HepG2 (cell line): Measurements from ENCODE around the gene CLEC14A.

Source experiments
- ATF7-NPFF ChIP-seq: sonication (generic); formaldehyde crosslinking; IDR thresholded peaks from 2 replicates; pipeline ENCODE4 v1.8.1; 2023; ENCODE audit warnings: mild to moderate bottlenecking, low read depth, missing genetic modification reagents, moderate library complexity
- CBFB ChIP-seq: sonication (generic); formaldehyde crosslinking; IDR thresholded peaks from 2 replicates; pipeline ENCODE4 v1.4.0; 2020; ENCODE audit warnings: missing genetic modification reagents
- CTCF ChIP-seq: sonication (generic); formaldehyde crosslinking; IDR thresholded peaks from 2 replicates; pipeline ENCODE4 v1.5.0; 2020; ENCODE audit warnings: mild to moderate bottlenecking, missing genetic modification reagents, moderate library complexity
- HDAC6 ChIP-seq: fragments of 200-600 bp; sonication (generic); IDR thresholded peaks from 2 replicates; pipeline ENCODE4 v1.7.0; 2017; ENCODE audit warnings: mild to moderate bottlenecking, antibody characterized with exemption, low read length, low read depth
- HMGXB4 ChIP-seq, 2 experiments: sonication (generic) in 1 of 2; formaldehyde crosslinking in 1 of 2; IDR thresholded peaks; 2 replicates each; pipeline versions ENCODE4 v1.4.0 to v1.6.1; 2018 to 2020; ENCODE audit warnings: missing genetic modification reagents in 2 of 2, borderline replicate concordance in 1 of 2, low read depth in 1 of 2, mild to moderate bottlenecking in 1 of 2, missing biosample characterization in 1 of 2
- HNF4A ChIP-seq: sonication (generic); formaldehyde crosslinking; IDR thresholded peaks from 2 replicates; pipeline ENCODE4 v1.4.0; 2020; ENCODE audit warnings: missing genetic modification reagents
- NR3C1 ChIP-seq: sonication (generic); formaldehyde crosslinking; IDR thresholded peaks from 2 replicates; pipeline ENCODE4 v1.4.0; 2020; ENCODE audit warnings: missing genetic modification reagents
- SRSF4 ChIP-seq: fragments of 200-400 bp; formaldehyde crosslinking; IDR thresholded peaks from one replicate; pipeline ENCODE4 v1.6.1; 2018; ENCODE audit warnings: mild to moderate bottlenecking, low read depth, low read length, moderate library complexity; ENCODE audit not compliant: poor library complexity, severe bottlenecking
- TOE1 ChIP-seq: sonication (generic); formaldehyde crosslinking; IDR thresholded peaks from 2 replicates; pipeline ENCODE4 v1.4.0; 2020; ENCODE audit warnings: mild to moderate bottlenecking, missing genetic modification reagents
- ZFY ChIP-seq: sonication (generic); formaldehyde crosslinking; IDR thresholded peaks from 2 replicates; pipeline ENCODE4 v1.4.0; 2020; ENCODE audit warnings: missing genetic modification reagents
- ZKSCAN8 ChIP-seq: IDR thresholded peaks from 2 replicates; pipeline ENCODE4 v1.6.1; 2016; ENCODE audit warnings: borderline replicate concordance, missing genetic modification reagents, missing compliant biosample characterization
- ZNF501 ChIP-seq: sonication (generic); formaldehyde crosslinking; IDR thresholded peaks from 2 replicates; pipeline ENCODE4 v1.5.1; 2020; ENCODE audit warnings: mild to moderate bottlenecking, moderate library complexity, missing genetic modification reagents
- ZNF572 ChIP-seq: sonication (generic); formaldehyde crosslinking; IDR thresholded peaks from 2 replicates; pipeline ENCODE4 v1.5.1; 2020; ENCODE audit warnings: mild to moderate bottlenecking, missing genetic modification reagents
- ZNF879 ChIP-seq: sonication (generic); formaldehyde crosslinking; IDR thresholded peaks from 2 replicates; pipeline ENCODE4 v1.8.1; 2023; ENCODE audit warnings: missing genetic modification reagents

- TF ChIP-seq ZNF572 (CRISPR knock-in tag) = no peak
- no peak for TF ChIP-seq ATF7-NPFF (CRISPR knock-in tag)
- TF ChIP-seq ZFY (CRISPR knock-in tag) = no peak
- TF ChIP-seq HDAC6 = no peak
- TF ChIP-seq NR3C1 = no peak
- TF ChIP-seq ZNF879 (CRISPR knock-in tag) = no peak
- TF ChIP-seq SRSF4 = no peak
- no peak for TF ChIP-seq ZKSCAN8
- TF ChIP-seq HMGXB4 (CRISPR knock-in tag; IDR thresholded peaks at IDR 0.05; ENCODE audit: borderline replicate concordance in 1 of 2, low read depth in 1 of 2) = no peak
- no peak for TF ChIP-seq CBFB (CRISPR knock-in tag)
- no peak for TF ChIP-seq CTCF (CRISPR knock-in tag)
- no peak for TF ChIP-seq ZNF501 (CRISPR knock-in tag)
- TF ChIP-seq TOE1 (CRISPR knock-in tag) = no peak
- TF ChIP-seq HNF4A (CRISPR knock-in tag) = no peak
These were observed 22.7 kb downstream of the CLEC14A start for GRCh38 chr14:38233218-38233617.
